Measurements from ENCODE around the gene ANGEL2.
"Not testable (repeated sequence)": the region's sequence is repeated elsewhere in the genome, so short reads cannot be mapped to it uniquely, and the experiment has no call there.

Gene ANGEL2, protein sequence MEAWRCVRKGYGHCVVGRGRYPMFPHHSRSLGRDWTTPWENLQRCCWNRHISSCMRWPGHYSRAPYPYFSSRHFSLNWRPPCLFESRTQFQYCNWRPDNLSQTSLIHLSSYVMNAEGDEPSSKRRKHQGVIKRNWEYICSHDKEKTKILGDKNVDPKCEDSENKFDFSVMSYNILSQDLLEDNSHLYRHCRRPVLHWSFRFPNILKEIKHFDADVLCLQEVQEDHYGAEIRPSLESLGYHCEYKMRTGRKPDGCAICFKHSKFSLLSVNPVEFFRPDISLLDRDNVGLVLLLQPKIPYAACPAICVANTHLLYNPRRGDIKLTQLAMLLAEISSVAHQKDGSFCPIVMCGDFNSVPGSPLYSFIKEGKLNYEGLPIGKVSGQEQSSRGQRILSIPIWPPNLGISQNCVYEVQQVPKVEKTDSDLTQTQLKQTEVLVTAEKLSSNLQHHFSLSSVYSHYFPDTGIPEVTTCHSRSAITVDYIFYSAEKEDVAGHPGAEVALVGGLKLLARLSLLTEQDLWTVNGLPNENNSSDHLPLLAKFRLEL

DNA sequence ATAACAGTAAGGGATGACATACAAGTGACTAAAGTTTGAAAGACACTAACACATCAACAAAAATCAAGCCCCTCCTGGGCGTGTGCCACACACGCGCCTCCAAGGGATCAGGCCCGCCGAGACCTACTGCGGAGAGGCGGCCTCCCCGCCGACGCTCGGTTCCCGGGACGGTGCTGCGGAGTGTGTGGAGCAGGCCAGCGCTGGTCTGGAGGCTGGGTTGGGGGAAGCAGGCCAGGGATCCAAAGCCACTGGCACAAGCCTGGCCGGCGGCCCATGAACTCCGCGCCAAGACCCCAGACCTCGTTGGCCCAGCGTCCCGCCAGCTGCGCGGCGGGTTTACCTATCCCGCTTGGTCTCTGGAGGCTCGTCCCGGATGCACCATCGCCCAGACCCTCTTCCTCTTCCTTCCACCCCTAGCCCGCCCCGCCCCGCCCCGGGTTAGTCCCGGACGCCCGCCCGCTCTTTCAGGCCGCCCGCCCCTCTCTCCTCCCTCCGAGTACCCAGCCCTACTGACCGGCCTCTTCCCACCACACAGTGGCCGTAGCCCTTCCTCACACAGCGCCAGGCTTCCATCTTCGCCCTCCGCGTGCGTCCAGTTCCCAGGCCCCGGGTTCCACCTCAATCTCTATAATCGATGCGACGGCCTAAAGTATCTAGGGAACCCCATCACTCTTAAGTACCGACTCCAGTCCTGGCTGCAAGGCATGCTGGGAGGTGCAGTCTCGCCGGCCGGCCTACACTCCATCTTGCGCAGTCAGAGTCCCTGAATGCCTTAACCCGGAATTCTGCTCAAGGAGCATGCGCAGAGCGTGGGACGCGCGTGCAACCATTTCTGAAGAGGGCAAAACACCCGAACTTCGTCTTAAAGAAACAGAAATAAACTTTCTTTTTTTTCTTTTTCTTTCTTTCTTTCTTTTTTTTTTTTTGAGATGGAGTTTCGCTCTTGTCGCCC, at the start of gene ANGEL2:
Gene ANGEL2, minus strand, starts transcription at position 769 of the 952 bp plus-strand sequence. Its CDS starts 196 bp downstream, at position 573.
- DNase-seq: peak; percentile 80

DNA sequence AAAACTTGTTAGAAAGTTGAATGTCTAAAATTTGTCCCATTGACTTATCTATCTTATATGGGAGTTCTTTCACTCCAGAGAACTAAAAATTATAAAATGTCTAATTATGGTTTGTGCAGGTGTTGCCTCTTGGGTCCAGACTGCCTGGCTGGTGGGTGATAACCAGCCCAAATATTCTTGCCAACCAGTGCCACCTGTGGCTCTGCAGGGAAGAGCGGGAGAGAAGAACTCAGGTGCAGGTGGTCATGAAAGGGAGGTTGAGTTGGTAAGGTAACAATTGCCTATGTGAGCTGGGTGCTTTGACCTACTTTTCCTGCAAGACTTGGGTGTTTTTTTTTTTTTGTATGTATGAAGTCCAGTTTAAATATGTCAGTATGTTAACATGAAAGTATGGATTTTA, 45.6 kb upstream of the ANGEL2 start:
- DNase-seq: no peak

DNA sequence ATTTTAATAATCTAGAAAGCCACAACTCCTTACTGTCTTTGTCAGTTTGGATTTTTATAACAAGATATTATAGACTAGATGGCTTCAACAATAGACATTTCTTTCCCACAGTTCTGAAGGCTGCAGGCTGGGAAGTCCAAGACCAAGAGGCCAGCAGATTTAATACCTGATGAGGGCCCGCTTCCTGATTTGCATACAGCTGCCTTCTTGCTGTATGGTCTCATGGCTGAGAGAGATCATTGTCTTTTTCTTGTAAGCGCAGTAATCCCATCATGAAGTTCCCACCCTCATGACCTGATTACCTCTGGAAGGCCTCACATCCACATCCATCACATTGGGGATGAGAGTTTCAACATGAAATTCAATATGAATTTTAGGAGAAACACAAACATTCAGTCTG, 45.2 kb upstream of the ANGEL2 start:
- DNase-seq: no peak

DNA sequence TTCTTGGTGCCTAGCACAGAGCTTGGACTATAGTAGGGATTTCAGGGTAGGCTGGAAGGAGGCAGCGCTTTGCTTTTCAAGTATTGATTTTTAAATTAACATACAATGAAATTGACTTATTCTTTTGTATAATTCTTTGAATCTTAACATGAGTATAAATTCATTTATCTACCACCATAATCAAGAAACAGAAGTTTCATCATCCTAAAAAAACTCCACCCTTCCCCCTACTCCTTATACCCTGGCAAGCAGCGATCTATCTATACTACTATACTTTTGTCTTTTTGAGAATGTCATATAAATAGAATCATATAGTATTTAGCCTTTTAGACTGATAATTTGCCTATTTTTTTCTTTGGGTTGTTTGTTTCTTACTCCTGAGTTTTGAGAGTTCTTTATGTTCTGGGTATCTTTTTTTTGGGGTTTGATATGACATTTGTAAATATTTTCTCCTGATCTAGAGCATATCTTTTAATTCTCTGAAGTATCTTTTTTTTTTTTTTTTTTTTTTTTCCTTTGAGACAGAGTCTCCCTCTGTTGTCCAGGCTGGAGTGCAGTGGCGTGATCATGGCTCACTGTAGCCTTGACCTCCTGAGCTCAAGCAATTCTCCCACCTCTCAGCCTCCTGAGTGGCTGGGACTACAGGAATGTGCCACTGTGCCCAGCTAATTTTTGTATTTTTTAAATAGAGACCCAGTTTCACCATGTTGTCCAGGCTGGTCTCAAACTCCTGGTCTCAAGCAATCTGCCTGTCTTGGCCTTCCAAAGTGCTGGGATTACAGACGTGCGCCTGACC, 41.8 kb upstream of the ANGEL2 start:
- no peak for DNase-seq

DNA sequence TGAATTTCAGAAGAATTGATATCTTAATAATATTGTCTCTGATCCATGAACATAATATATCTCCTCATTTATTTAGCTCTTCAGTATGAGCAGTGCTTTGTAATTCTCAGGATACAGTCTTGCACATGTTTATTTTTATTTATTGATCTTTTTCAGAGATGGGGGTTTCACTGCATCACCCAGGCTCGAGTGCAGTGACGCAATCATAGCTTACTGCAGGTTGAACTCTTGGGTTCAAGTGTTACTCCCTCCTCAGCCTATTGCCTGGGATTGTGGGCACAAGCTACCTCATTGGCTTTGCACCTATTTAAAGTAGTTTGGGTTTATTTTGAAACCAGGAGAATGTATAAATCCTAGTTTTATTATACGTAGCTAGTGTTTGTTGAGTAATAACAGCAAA, 40.1 kb upstream of the ANGEL2 start:
- DNase-seq: no peak

DNA sequence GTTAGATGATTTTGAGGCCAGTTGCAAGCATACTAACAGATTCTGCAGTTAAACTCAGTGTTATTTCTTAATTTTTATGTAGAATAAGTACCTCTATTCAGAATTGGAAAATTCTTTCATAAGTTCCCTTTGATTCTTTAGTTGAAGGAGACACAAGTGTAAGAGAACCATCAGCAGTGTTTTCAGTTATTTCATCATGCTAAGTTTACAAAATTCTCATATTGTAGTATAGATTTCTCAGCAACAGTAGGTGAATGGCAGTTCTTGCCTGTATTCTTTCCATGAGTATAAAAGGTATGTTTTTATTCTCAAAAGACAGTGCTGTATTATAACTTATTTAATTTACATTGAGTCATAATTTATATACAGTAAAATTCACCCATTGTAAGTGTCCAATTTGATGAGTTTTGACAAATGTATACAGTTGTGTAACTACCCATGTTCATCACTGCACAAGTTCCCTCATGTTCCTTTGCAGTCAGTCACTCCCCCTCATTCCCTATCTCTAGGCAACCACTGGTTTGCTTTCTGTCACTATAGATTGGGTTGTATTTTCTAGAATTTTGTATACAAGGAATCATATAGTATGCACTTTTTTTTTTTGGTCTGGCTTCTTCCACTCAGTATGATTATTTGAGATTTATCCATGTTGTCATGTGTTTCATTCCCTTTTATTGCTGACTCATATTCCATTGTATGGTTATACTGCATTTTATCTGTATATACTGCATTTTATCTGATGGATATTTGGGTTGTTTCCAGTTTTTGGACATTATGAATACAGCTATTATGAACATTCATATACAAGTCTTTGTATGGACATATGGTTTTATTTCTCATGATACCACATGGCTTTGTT, 39.3 kb upstream of the ANGEL2 start:
- DNase-seq: peak; percentile 10

DNA sequence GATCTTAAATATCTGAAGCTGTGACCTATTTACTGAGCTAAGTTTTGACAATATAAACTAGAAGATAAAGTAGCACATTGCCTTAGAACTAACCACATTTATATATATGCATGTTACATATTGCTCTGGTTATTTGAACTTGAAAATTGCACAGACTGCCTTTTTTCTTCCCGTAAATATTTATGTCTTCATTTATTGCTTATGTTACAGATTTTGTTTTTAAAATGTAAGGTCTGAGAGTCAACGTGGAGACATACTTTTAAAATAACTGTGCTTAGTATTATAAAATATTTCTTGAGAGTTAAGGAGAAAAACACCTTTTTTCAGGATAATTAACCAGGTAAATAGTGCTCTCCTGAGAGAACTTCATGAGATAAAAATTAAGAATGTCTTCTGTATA, 38.5 kb upstream of the ANGEL2 start:
- no peak for DNase-seq

DNA sequence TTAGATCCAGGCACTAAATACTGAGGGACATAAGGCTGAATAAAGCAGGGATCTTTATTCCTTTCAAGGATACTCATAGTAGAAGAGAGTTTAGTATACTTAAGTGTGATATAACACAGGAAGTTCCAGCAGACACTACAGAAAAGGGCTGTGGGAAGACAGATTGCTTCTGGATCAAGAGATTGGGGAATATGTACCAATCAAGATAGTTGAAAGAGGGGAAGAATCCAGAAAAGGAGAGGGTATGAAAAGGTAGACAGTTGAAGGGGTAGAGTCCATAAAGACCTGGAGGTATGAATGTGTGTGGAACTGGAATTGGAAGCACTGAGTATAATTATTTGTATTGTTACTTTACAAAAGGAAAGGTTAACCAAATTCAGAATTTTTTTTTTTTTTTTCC, 37.8 kb upstream of the ANGEL2 start:
- DNase-seq: no peak

DNA sequence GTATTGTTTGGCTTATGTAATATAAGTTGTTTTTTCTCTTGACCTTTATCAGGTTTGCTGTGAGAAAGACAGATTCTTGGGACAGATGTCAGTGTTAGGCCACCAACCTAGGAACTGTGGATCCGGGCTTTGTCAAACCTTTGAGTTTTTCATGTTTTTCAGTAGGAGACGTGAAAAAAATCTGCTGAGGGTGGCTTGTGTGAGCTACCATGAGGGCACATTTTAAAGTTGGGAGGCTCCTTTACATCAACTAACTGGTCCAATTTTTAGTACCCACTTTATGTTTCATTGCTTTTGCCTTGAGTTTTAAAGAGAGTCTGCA, 36.2 kb upstream of the ANGEL2 start:
- DNase-seq: no peak

DNA sequence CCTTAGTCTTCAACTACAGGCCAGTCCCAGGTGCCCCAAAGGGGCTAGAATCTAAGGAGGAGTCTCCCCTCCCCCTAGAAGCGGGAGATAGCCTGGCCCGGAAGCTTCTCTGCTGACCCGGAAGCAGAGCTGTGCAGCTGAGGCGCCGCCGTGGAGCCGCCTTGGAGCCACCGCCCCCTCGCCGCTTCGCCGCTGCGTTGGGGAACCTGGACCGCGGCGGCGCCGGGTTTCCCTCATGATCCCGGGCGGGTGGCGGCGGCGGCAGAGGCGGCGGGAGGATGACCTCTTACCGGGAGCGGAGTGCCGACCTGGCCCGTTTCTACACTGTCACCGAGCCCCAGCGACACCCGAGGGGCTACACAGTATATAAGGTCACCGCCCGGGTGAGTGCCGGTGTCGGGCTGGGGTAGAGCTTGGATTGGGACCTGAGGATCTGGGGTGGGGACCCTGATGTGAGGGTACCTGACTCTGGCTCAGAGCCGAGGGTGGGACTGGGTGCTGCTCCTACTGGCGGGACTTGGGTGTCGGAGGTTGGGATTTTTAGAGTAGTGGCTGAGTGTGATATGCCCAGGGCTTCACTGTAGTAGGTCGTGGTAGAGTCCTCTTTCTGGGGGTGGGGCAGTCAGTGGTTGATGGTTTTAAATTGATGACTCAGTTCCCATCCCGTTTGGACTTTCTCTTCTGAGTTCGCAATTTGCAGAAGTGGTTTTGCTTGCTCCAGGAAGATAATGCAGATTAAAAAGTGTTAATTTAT, 35.6 kb upstream of the ANGEL2 start, which contains the start of gene RPS6KC1:
Gene RPS6KC1, plus strand, starts transcription at position 115 of the 754 bp plus-strand sequence. Its CDS starts 164 bp downstream, at position 279.
- DNase-seq: peak; percentile 62

DNA sequence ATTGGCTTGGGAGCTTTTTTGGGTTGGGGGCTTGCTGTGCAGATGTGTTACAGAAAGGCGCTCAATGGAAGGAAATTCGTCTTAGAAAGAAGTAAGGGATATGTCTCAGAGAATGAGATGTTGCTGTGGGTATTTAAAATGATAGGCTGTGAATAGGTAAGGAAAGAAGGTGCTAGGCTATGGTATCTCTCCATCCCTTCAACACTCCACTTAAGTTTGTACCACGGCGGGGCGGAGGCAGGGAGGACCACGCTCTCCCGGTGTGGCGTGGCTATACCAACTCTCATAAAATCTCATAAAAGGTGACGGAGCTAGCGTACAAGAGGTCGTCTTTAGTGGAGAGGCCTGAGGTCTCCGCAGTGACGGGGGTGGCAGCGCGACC, 35.1 kb upstream of the ANGEL2 start:
- no peak for DNase-seq

DNA sequence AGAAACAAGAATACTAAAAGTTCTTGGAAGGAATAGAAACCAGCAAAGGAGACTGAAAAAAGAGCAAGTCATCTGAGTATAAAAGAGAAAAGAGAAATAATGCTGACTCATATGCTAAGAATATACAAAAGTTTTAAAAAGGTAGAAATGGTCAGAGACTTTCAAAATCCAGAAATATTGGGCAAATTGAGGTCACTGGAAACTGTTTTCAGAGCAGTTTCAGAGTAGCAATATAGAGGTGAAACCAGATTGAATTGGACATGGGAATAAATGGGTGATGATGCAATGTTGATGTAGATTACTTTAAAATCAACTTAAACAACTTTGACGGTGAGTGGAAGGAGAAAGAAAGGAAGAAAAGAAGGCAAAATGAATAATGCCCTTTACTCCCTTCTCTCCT, 33.6 kb upstream of the ANGEL2 start:
- DNase-seq: no peak

DNA sequence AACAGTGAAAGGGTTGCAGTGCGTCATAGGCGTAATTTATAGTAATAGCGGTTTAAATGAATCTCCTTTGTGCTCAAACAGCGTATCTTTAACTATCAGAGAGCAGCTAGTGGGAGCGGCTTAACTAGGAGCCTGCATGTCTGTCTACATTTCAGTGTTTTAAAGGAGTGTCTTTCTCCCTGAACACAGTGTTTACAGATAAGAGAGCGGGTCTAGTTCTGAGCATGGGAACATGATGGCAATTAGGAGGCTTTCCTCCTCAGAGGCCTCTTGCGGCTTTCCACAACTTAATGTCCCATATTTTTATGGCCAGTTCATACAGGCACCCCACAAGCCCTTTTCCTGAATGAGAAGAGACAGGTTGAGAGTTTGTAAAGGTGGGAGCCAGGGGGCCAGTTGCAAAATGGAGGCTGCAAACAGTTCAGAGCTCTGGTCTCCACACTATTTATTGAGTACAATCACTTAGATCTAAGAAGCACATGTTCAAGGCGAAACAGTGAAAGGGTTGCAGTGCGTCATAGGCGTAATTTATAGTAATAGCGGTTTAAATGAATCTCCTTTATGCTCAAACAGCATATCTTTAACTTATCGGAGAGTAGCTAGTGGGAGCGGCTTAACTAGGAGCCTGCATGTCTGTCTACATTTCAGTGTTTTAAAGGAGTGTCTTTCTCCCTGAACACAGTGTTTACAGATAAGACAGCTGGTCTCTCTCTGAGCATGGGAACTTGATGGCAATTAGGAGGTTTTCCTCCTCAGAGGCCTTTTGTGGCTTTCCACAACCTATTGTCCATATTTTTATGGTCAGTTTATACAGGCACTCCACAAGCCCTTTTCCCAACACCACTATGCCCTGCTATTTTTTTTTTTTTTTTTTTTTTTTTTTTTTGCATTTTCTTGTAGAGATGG, 29.9 kb upstream of the ANGEL2 start:
- DNase-seq: not testable (repeated sequence)

DNA sequence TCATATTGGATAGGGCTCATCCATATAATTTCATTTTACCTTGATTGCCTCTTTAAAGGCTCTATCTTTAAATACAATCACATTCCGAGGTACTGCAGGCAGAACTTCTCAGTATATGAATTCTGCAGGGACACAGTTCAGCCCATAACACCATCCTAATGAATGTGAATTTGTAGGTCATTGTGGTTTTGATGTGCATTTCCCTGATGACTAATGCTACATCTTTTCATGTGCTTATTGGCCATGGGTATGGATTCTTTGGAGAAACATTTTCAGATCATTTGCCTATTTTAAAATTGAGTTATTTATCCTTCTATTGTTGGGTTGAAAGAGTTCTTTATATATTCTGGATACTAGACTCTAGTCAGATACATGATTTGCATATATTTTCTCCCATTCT, 25.8 kb upstream of the ANGEL2 start:
- DNase-seq: peak; percentile 13

DNA sequence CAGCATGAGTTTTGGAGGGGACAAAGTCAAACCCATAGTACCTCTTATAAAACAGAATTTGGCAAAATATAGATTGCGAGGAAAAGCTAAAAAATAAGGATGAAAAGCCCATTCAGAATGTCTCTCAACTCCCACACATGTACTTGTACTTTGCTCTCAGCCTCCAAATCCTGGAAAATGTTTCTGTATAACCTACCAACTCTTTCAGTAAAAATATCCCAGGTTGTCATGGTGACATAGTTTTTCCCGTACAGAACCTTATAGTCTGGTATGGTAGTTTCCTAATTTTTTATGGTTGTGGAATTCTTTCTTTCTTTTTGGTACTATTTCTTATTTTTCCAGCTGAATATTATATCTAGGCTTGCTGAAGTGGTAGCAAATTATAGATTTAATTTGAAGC, 19.9 kb upstream of the ANGEL2 start:
- no peak for DNase-seq

DNA sequence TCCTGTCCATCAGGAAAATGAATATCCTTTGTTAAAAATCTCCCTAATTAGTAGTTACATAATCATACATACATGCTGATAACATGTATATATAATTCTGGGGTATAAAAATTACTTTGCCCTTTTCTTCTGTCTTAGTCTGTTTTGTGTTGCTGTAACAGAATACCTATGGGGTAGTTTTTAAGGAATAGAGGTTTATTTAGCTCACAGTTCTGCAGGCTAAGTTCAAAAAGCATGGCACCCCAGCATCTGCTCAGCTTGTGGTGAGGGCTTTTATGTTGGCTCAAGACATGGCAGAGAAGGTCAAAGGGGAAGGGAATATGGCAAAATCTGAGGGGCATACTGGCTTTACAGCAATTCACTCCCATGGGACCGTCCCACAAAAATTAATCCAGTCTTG, 19.0 kb upstream of the ANGEL2 start:
- no peak for DNase-seq

DNA sequence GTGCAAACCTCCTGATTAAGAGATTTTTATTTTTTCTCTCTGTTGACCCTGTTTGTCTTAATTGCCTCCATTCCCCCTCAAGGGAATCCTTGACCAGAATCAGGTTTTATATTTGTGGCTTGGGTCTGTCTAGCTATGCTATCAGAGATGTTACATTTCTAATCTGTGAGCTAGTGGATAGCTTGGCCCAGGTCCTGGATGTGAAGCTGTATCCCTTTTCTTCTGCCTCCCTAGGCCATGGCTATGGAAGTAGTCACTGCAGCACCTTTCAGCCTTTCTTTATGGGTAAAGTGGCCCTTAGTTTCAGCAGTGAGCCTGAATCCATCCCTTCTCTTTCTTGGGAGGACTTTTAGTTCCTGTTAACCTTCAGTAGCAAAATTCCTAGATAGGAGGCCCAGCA, 17.0 kb upstream of the ANGEL2 start:
- DNase-seq: no peak

DNA sequence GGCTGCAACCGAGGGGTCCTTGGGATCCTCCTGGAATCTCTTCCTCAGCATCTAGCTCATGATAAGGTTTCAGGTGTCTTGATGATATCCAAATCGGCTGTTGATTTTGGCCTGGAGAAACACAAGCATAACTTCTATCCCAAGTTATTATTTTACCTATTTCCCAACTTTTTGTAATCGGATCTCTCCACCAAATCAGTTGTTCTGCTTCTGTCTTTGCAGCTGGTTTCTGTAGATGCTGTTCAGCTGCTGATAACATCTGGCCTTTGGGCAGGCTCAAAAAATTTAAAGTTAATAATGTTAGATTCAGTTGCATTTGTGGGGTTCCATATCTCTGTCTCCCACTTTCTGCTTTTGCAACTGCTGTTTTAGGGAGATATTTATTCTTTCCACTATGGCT, 11.4 kb upstream of the ANGEL2 start:
- DNase-seq: not testable (repeated sequence)

DNA sequence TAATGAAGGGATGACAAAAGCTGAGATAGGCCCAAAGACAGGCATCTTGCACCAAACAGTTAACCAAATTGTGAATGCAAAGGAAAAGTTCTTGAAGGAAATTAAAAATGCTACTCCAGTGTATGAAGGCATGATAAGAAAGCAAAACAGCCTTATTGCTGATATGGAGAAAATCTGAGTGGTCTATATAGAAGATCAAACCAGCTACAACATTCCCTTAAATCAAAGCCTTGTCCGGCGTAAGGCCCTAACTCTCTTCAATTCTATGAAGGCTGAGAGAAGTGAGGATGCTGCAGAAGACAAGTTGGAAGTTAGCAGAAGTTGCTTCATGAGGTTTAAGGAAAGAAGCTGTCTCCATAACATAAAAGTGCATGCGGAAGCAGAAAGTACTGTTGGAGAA, 4.3 kb upstream of the ANGEL2 start:
- DNase-seq: no peak

DNA sequence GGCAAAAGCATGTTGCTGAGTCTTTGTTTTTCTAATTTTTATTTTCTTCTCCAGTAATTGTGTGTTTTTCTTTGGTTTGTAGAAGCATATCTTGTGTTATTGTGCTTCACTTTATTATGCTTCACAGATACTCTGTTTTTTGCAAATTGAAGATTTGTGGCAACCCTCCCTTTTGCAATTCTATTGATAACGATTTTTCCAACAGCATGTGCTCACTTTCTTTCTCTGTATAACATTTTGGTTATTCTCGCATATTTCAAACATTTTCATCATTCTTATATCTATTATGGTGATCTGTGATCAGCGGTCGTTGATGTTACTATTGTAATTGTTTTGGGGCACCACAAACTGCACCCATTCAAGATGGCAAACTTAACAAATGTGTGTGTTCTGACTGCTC, 3.8 kb upstream of the ANGEL2 start:
- DNase-seq: no peak
